Measurements from ENCODE around the gene POTEG.
"Not testable (repeated sequence)": the region's sequence is repeated elsewhere in the genome, so short reads cannot be mapped to it uniquely, and the experiment has no call there.

POTEG gene

DNA sequence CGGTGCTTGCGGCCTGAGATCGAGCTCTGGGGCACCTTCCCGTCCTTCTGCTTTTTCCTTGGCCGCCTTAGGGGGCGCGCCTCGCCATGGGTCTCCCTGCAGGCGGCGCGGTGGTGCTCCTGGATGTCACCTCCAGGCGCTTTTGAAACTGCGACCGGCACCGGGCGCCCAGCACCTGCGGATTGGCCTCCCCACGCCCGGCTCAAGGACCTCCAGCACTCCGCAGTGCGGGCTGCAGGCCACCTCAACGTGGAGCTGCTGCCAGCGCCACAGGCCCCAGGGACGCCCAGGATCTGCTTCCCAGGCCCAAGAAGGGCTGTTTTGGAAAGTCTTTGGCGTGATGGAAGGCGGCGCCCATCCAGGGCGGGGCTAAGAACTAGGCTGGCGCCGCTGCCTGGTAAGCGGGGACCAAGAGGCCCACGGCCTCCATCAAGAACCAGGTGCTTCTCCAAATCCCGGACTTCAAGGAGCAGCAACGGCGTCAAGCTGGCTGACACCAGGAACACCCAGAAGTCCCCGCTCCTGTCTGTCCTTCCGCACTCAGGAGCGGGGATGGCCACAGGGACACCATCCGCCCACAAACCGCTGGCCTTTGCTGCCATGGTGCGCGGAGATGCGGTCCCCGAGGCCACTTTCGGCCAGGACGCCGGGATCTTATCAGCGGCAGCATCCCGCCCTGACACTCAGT lies 61.2 kb downstream of the POTEG start:
- DNase-seq = not testable (repeated sequence)

DNA sequence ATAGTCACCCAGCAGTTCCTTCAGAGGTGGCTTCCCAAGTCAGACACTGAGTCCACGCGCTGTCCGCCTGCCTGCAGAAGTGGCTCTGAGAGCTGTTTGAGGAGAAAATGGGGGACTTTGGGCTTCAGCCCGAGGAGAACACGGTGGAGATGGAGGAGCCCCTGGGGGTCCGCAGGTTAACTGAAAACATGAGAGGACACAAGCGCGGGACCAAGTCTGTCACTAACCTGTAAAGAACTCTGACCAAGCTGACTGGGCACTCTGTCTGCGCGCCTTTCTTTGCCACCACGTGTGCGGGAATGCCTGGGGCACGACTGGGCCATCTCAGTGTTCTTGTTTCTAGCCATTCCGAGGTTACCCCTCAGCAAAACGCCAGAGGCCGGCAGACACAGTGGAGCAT lies 62.4 kb downstream of the POTEG start:
- not testable (repeated sequence) for DNase-seq

DNA sequence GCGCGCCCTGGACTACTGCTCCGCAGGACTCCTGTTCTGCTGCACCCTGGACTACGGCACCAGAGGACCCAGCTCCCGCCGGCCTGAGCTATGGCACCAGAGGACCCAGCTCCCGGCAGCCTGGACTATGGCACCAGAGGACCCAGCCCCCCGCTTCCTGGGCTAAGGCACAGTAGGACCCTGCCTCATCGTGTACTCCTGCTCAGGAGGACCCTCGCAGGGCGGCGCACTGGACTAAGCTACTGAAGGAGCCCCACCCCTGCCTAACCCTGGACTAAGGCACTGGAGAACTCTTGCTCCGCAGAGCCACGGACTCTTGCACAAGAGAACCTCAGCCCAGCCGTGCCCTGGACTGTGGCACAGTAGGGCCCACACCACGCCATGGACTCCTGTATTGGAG lies 71.3 kb downstream of the POTEG start:
- DNase-seq = not testable (repeated sequence)

DNA sequence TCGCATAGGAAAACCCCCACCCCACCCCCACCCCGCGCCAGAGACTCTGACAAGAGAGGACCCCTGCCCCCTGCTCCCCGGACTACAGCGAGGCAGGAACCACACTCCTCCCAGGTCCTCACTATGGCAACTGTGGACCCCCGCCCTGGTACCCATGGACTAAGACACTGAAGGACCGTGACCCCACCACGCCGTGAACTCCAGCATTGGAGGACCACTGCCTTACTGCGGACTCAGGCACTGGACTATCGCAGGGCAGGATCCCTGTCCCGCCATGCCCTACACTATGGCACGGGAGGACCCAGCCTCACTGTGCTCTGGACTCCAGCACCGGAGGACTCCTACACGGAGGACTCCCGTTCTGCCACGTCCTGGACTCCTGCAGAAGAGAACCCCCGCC lies 71.8 kb downstream of the POTEG start:
- not testable (repeated sequence) for DNase-seq

DNA sequence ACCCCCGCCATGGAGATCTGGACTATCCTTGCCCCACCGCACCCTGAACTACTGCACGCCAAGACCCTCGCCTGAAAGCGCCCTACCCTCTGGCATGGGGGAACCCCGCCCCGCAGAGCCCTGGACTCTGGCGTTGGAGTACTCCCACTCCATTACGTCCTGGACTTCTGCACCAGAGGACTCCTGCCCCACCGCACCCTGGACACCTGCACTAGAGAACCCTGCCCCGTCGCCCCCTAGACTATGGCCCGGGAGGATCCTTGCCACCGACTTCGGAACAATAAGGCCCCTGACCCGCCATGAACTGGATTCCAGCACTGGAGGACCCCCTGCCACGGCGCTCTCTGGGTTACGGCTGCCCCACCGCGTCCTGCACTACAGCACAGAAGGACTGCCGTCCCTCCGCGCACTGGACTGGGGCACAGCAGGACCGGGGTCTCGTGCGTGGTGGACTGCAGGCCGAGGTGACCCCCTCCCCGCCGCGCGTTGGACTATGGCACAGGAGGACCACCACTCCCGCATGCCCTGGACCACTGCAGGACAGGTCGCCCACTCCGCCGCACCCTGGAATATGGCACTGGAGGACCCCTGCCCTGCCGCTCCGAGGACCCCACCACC lies 72.4 kb downstream of the POTEG start:
- DNase-seq = not testable (repeated sequence)

DNA sequence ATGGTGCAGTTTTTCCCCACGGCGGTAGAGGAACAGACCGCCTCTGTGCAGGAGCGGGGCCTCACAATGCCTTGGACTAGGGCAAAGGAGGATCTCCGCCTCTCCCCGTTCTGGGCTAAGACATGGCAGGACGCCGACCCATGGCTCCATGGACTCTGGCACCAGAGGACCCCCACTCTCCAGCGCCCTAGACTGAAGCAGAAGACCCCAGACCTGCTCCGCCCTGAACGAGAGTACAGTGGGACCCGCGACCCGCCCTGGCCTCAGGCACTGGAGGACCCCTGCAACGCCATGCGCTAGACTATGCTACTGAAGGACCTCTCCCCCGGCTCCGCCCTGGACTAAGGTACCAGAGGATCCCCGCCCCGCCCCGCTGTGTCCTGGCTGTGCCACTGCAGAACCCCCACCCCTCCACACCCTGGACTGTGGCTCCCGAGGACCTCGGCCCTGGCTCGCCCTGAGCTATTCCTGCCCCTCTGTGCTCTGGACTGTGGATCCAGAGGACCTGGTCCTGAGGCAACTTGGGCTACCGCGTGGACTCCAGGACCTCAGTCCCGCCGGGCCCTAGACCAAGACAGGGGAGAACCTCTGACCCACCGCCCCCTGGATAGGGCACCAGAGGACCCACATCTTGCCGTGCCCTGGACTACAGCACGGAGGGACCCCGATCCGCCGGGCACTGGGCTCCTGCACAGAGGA lies 73.1 kb downstream of the POTEG start:
- not testable (repeated sequence) for DNase-seq

Data from right forelimb (tissue), 1 donor.